NB4 (cell line): ENCODE results near the gene ASCL2.

ENCODE experiments used
- DNase-seq: peaks from one replicate; pipeline ENCODE4 v3.0.0; 2010; ENCODE audit warnings: low read depth
- H3K4me3 ChIP-seq: one replicate; pipeline ENCODE4 v1.5.1; 2011; ENCODE audit warnings: mild to moderate bottlenecking, low read depth, low read length, moderate library complexity
- CTCF ChIP-seq: IDR thresholded peaks from one replicate; pipeline ENCODE4 v1.5.1; 2012; ENCODE audit warnings: low read depth, low read length
- MAX ChIP-seq: IDR thresholded peaks from 2 replicates; pipeline ENCODE4 v1.6.1; 2011; ENCODE audit warnings: low read depth, low read length
- MYC ChIP-seq: IDR thresholded peaks from 2 replicates; pipeline ENCODE4 v1.6.1; 2011; ENCODE audit warnings: low read depth, low read length
- POLR2A ChIP-seq: IDR thresholded peaks from 2 replicates; pipeline ENCODE4 v1.6.1; 2011; ENCODE audit warnings: mild to moderate bottlenecking; ENCODE audit not compliant: insufficient read length; ENCODE audit errors: extremely low read depth

ASCL2 gene

GRCh38 chr11:2309251-2310072 is 39.1 kb upstream of the ASCL2 start:
- TF ChIP-seq CTCF (no peak), MYC (no peak), MAX (no peak), POLR2A (no peak)
- H3K4me3 ChIP-seq: no peak overlapping the region
- peak; percentile 14 for DNase-seq

GRCh38 chr11:2308713-2309112 is 38.3 kb upstream of the ASCL2 start:
- TF ChIP-seq POLR2A (no peak), MYC (no peak), MAX (no peak), CTCF (no peak)
- no peak for DNase-seq
- no peak overlapping the region for H3K4me3 ChIP-seq

GRCh38 chr11:2307501-2308331 is 37.3 kb upstream of the ASCL2 start:
- H3K4me3 ChIP-seq: no peak overlapping the region
- TF ChIP-seq CTCF (no peak), POLR2A (no peak), MAX (no peak), MYC (no peak)
- no peak for DNase-seq

GRCh38 chr11:2306877-2307500 is 36.6 kb upstream of the ASCL2 start:
- DNase-seq: peak; percentile 29
- TF ChIP-seq CTCF: no peak
- no peak overlapping the region for H3K4me3 ChIP-seq

- DNase-seq: no peak
- TF ChIP-seq CTCF (no peak), MAX (no peak), POLR2A (no peak), MYC (no peak)
- H3K4me3 ChIP-seq: no peak overlapping the region
Measured at GRCh38 chr11:2306452-2306823, 36.0 kb upstream of the ASCL2 start.
